T-helper 17 cell (primary cell): ENCODE measurements around the gene CEMIP. TPM values are rescaled to one million over a fixed set of nuclear protein-coding genes. Genes with fewer than 3 reads are reported as not detected.

Experiments used
- ATAC-seq: fragments of 150-1000 bp; cut with Tn5 transposase; 2 replicates; pipeline ENCODE4 v1.10.0; 2021; ENCODE audit warnings: mild to moderate bottlenecking, moderate library complexity
- DNase-seq, 3 donors: peaks; one replicate each; pipeline versions ENCODE4 v3.0.0 to v3.0.0-alpha.2; 2020 to 2021
- H3K9me3 ChIP-seq: one replicate; pipeline ENCODE4 v1.7.0; 2013; ENCODE audit warnings: low read length, mild to moderate bottlenecking; ENCODE audit not compliant: control insufficient read depth, poor library complexity, severe bottlenecking
- H3K27ac Mint-ChIP-seq: one replicate; pipeline ENCODE4 v1.8.0; 2022; ENCODE audit warnings: mild to moderate bottlenecking, moderate library complexity, mixed read lengths
- H3K27me3 Mint-ChIP-seq: one replicate; pipeline ENCODE4 v1.8.0; 2022; ENCODE audit warnings: mixed read lengths
- H3K36me3 Mint-ChIP-seq: one replicate; pipeline ENCODE4 v1.8.0; 2022; ENCODE audit warnings: low read depth, mixed read lengths
- H3K4me1 Mint-ChIP-seq: one replicate; pipeline ENCODE4 v1.8.0; 2022; ENCODE audit warnings: mild to moderate bottlenecking, mixed read lengths
- H3K4me3 Mint-ChIP-seq: one replicate; pipeline ENCODE4 v1.8.0; 2022; ENCODE audit warnings: mild to moderate bottlenecking, moderate library complexity, mixed read lengths
- total RNA-seq, 4 donors: library from RNA in 2 of 4; stranded (reverse) in 2 of 4; gene quantifications; one replicate each; pipeline ENCODE4 v1.2.3 and lab custom pipeline; 2022 to 2026

The CEMIP gene
- total RNA-seq, 2 donors from 2014 or later, result 0.15 to 0.42 TPM

- no peak for ATAC-seq
- Mint-ChIP-seq H3K4me3 (no peak overlapping the region), H3K36me3 (peaks cover 10% of the 10 kb centered on the region)
These were observed 152.7 kb downstream of the CEMIP start for GRCh38 chr15:80931721-80932512.

DNA sequence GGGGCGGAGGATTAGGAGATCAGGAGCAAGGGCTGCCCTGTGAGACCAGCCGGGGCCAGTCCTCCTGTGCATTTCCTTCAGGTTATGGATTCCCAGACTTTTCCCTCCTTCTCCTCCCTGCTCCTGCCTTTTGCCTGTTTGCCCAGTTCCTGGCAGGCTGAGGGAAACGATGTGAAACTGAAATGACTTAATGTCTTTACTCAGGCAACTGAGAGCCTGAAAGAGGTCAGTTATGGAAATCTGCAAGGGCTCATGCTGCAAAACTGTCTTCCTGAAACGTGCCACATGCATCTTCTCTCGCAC, 153.3 kb downstream of the CEMIP start:
- no peaks in the 10 kb centered on the region for H3K27me3 Mint-ChIP-seq
- no peak for DNase-seq
- no peak overlapping the region for H3K27ac Mint-ChIP-seq
- H3K4me3 Mint-ChIP-seq, result no peak overlapping the region
- H3K9me3 ChIP-seq, result no peaks in the 10 kb centered on the region
- no peak for ATAC-seq
- H3K36me3 Mint-ChIP-seq, result peaks cover 10% of the 10 kb centered on the region
- H3K4me1 Mint-ChIP-seq, result peaks cover 5% of the 10 kb centered on the region

More at GRCh38 chr15:80931721-80932512, 152.7 kb downstream of the CEMIP start:
- Mint-ChIP-seq H3K27ac (no peak overlapping the region), H3K27me3 (no peaks in the 10 kb centered on the region), H3K4me1 (peaks cover 5% of the 10 kb centered on the region)
- no peaks in the 10 kb centered on the region for H3K9me3 ChIP-seq
- DNase-seq, result no peak

GRCh38 chr15:80932989-80933388, 153.8 kb downstream of the CEMIP start:
- Mint-ChIP-seq H3K4me1 (peaks cover 5% of the 10 kb centered on the region), H3K36me3 (peaks cover 10% of the 10 kb centered on the region), H3K4me3 (no peak overlapping the region), H3K27me3 (no peaks in the 10 kb centered on the region), H3K27ac (no peak overlapping the region)
- DNase-seq (no peak), ATAC-seq (no peak)
- no peaks in the 10 kb centered on the region for H3K9me3 ChIP-seq

GRCh38 chr15:80934761-80935221, 155.6 kb downstream of the CEMIP start:
- peaks cover 10% of the 10 kb centered on the region for H3K36me3 Mint-ChIP-seq
- DNase-seq (no peak), ATAC-seq (no peak)
- no peak overlapping the region for H3K4me3 Mint-ChIP-seq
- H3K9me3 ChIP-seq, result no peaks in the 10 kb centered on the region
- no peak overlapping the region for H3K27ac Mint-ChIP-seq
- peaks cover 5% of the 10 kb centered on the region for H3K4me1 Mint-ChIP-seq
- no peaks in the 10 kb centered on the region for H3K27me3 Mint-ChIP-seq

DNA sequence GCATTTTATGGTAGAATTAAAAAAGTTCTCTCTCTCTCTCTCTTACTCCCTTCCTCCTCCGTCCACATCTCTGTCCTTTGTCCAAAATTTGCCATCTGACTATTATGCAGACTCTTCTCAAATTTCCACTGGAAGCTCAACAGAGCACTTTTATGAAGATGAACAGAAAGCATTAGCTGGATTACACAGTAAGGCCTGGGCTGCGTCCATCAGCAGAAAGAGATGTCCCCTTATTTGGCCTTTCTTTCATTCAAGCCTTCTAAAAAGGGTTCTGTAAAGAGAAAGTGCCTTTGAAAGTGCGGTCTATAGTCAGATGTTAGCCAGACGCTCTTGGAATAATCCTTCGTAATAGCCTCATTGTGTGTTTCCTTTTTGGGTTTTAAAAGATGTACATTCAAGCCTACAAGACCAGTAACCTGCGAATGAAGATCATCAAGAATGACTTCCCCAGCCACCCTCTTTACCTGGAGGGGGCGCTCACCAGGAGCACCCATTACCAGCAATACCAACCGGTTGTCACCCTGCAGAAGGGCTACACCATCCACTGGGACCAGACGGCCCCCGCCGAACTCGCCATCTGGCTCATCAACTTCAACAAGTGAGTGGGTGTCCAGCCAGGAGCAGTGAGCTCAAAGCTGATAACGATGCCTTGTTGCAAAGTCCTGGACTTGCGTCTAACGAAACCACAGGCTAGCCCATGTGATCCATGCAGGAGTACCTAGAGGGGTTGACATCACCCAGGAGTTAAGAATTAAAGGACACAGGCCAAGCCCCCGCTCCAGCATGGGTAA, 157.3 kb downstream of the CEMIP start:
- ATAC-seq, result no peak
- H3K36me3 Mint-ChIP-seq, result peaks cover 12% of the 10 kb centered on the region
- no peaks in the 10 kb centered on the region for H3K27me3 Mint-ChIP-seq
- H3K4me1 Mint-ChIP-seq, result peaks cover 5% of the 10 kb centered on the region
- DNase-seq, result no peak
- H3K4me3 Mint-ChIP-seq, result no peak overlapping the region
- H3K9me3 ChIP-seq, result no peaks in the 10 kb centered on the region
- H3K27ac Mint-ChIP-seq, result no peak overlapping the region

GRCh38 chr15:80937718-80938117, 158.5 kb downstream of the CEMIP start:
- DNase-seq (no peak), ATAC-seq (no peak)
- no peak overlapping the region for H3K4me3 Mint-ChIP-seq
- H3K9me3 ChIP-seq, result no peaks in the 10 kb centered on the region
- H3K27me3 Mint-ChIP-seq, result no peaks in the 10 kb centered on the region
- no peak overlapping the region for H3K27ac Mint-ChIP-seq
- H3K36me3 Mint-ChIP-seq, result peaks cover 14% of the 10 kb centered on the region
- peaks cover 5% of the 10 kb centered on the region for H3K4me1 Mint-ChIP-seq

DNA sequence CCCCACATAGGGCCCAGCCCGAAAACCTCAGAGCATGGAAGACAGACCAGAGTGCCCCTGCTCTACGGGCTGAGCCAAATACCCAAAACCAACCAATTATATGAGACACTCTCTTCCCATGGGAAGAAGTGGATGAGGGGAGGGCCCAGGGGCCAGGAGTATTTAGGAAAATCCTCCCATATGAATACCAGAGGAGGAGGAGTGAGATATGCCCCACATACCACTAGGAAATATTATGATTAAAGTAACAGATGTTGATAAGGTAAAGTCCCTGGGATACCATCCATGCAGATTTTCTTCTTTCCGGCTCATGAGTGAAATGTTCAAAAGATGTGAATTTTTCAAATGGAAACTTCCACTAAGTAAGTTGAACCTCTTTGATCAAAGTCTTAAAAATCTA, 160.0 kb downstream of the CEMIP start:
- H3K27ac Mint-ChIP-seq, result no peak overlapping the region
- H3K4me1 Mint-ChIP-seq, result peaks cover 11% of the 10 kb centered on the region
- no peaks in the 10 kb centered on the region for H3K27me3 Mint-ChIP-seq
- no peak for DNase-seq
- no peak overlapping the region for H3K4me3 Mint-ChIP-seq
- H3K9me3 ChIP-seq, result no peaks in the 10 kb centered on the region
- ATAC-seq, result no peak
- H3K36me3 Mint-ChIP-seq, result peaks cover 17% of the 10 kb centered on the region

DNA sequence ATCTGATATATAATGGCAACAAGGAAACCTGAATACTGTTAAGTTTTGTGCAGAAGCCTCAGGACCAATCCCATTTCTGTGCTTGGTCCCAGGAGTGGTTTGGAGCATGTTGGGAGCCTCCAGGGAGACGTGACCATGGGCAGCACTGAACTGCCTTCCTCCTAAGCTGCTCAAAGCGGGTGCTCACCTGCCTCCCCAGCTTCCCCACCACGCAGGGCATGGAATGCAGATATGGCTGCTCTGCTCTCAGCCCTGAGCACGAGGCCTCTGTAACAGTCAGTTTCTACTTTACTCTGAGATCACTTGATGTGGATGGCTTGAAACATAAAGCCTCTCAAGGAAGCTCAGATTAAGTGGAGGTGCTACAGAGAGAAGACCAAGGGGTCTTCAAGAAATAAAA, 161.2 kb downstream of the CEMIP start:
- Mint-ChIP-seq H3K4me3 (no peak overlapping the region), H3K27me3 (no peaks in the 10 kb centered on the region), H3K27ac (no peak overlapping the region), H3K4me1 (peaks cover 6% of the 10 kb centered on the region), H3K36me3 (peaks cover 10% of the 10 kb centered on the region)
- no peak for ATAC-seq
- DNase-seq, result no peak
- H3K9me3 ChIP-seq, result no peaks in the 10 kb centered on the region

DNA sequence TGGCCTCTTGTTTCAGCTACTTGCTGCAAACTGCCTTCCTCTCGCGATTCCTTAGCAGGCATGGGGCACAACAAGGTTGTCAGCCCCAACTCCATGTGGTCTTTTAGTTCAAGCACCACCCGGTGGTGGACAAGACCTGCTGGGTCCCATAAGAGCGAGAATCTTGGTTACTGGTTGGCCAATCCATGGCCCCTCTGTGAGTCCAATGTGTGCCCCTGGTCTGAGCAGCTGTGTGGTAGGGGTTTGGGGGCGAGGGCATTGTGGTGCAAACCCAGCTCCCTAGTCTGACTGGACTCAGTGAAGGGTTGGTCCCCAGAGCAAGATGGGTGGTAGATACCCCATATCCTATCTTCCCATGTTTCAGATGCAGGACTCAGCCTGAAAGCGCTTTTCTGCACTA, 161.7 kb downstream of the CEMIP start:
- H3K27me3 Mint-ChIP-seq, result no peaks in the 10 kb centered on the region
- no peak overlapping the region for H3K4me3 Mint-ChIP-seq
- ATAC-seq (no peak), DNase-seq (no peak)
- no peaks in the 10 kb centered on the region for H3K9me3 ChIP-seq
- peaks cover 6% of the 10 kb centered on the region for H3K4me1 Mint-ChIP-seq
- H3K27ac Mint-ChIP-seq, result no peak overlapping the region
- peaks cover 10% of the 10 kb centered on the region for H3K36me3 Mint-ChIP-seq

GRCh38 chr15:80942266-80942665, 163.1 kb downstream of the CEMIP start:
- Mint-ChIP-seq H3K4me1 (peaks cover 6% of the 10 kb centered on the region), H3K36me3 (peaks cover 9% of the 10 kb centered on the region), H3K27ac (no peak overlapping the region), H3K4me3 (no peak overlapping the region), H3K27me3 (no peaks in the 10 kb centered on the region)
- no peaks in the 10 kb centered on the region for H3K9me3 ChIP-seq
- no peak for DNase-seq
- no peak for ATAC-seq

GRCh38 chr15:80942746-80943565, 163.8 kb downstream of the CEMIP start:
- H3K27ac Mint-ChIP-seq, result peak overlapping the region; percentile 60
- H3K4me1 Mint-ChIP-seq, result peaks cover 6% of the 10 kb centered on the region
- ATAC-seq (no peak), DNase-seq (no peak)
- no peaks in the 10 kb centered on the region for H3K9me3 ChIP-seq
- H3K36me3 Mint-ChIP-seq, result peaks cover 12% of the 10 kb centered on the region
- H3K27me3 Mint-ChIP-seq, result no peaks in the 10 kb centered on the region
- H3K4me3 Mint-ChIP-seq, result no peak overlapping the region

- DNase-seq, result no peak
- H3K27ac Mint-ChIP-seq, result no peak overlapping the region
- no peak for ATAC-seq
- peaks cover 15% of the 10 kb centered on the region for H3K36me3 Mint-ChIP-seq
- H3K9me3 ChIP-seq, result no peaks in the 10 kb centered on the region
- no peaks in the 10 kb centered on the region for H3K27me3 Mint-ChIP-seq
- no peak overlapping the region for H3K4me3 Mint-ChIP-seq
- H3K4me1 Mint-ChIP-seq, result peaks cover 6% of the 10 kb centered on the region
These were observed 165.6 kb downstream of the CEMIP start for GRCh38 chr15:80944818-80945217.

GRCh38 chr15:80945605-80946004, 166.4 kb downstream of the CEMIP start:
- ATAC-seq (no peak), DNase-seq (no peak)
- Mint-ChIP-seq H3K36me3 (peaks cover 15% of the 10 kb centered on the region), H3K4me3 (no peak overlapping the region), H3K4me1 (peaks cover 6% of the 10 kb centered on the region), H3K27me3 (no peaks in the 10 kb centered on the region), H3K27ac (peak overlapping the region; percentile 24)
- no peaks in the 10 kb centered on the region for H3K9me3 ChIP-seq
